ENCODE data around the gene SGSM2. TPM values are rescaled to one million over a fixed set of nuclear protein-coding genes. Genes with fewer than 3 reads are reported as not detected.

SGSM2 gene
- total RNA-seq, 4 donors from 2014 or later = 41.0 to 148 (median 70.0) TPM

GRCh38 chr17:2398182-2398581 lies 60.9 kb downstream of the SGSM2 start:
- 81% methylated on average over 9 of the region's 10 CpGs; no CpG with 5 or more reads in 1 of the 2 donors for WGBS, 2 donors (ENCODE audit: low coverage in 1 of 2)
- peak overlapping the region; percentile 98 to 100 (median 100) for H3K27ac ChIP-seq
- intact Hi-C loops (cut with DNase I; ENCODE audit: low total_unique reads) = no loop called here
- peak overlapping the region in 1 of 4 donors; percentile 89 for H3K4me3 ChIP-seq
- in situ Hi-C loops (cut with MboI; ENCODE audit: low pct_ligation_motif_present in 1 of 4, low pct_unique_long_range_greater_than_20kb in 1 of 4, low sequenced_read_pairs in 3 of 4) = no loop called here
- peaks cover 51 to 65% (median 61%) of the 10 kb centered on the region in 4 donors for H3K4me1 ChIP-seq
- no peak for DNase-seq
- H3K27me3 ChIP-seq = no peaks in the 10 kb centered on the region
- no peak for TF ChIP-seq POLR2A (IDR thresholded peaks at IDR 0.05)
- TF ChIP-seq POLR2AphosphoS5 (IDR thresholded peaks at IDR 0.05) = no peak
- H3K36me3 ChIP-seq = no peaks in the 10 kb centered on the region
- H3K9me3 ChIP-seq = no peaks in the 10 kb centered on the region

- Histone ChIP-seq H3K4me3 (peak overlapping the region; percentile 24 to 92 (median 85)), H3K4me1 (peaks cover 58 to 72% (median 68%) of the 10 kb centered on the region in 4 donors), H3K36me3 (no peaks in the 10 kb centered on the region), H3K27ac (peak overlapping the region; percentile 98 to 100 (median 100)), H3K27me3 (no peaks in the 10 kb centered on the region), H3K9me3 (no peaks in the 10 kb centered on the region)
- TF ChIP-seq POLR2AphosphoS5 (IDR thresholded peaks at IDR 0.05) = peak in 2 of 3 donors; percentile 27 to 64
- TF ChIP-seq, protein P1, sequence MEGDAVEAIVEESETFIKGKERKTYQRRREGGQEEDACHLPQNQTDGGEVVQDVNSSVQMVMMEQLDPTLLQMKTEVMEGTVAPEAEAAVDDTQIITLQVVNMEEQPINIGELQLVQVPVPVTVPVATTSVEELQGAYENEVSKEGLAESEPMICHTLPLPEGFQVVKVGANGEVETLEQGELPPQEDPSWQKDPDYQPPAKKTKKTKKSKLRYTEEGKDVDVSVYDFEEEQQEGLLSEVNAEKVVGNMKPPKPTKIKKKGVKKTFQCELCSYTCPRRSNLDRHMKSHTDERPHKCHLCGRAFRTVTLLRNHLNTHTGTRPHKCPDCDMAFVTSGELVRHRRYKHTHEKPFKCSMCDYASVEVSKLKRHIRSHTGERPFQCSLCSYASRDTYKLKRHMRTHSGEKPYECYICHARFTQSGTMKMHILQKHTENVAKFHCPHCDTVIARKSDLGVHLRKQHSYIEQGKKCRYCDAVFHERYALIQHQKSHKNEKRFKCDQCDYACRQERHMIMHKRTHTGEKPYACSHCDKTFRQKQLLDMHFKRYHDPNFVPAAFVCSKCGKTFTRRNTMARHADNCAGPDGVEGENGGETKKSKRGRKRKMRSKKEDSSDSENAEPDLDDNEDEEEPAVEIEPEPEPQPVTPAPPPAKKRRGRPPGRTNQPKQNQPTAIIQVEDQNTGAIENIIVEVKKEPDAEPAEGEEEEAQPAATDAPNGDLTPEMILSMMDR (IDR thresholded peaks at IDR 0.05) = no peak
- in situ Hi-C loops (cut with MboI; ENCODE audit: low pct_ligation_motif_present in 1 of 4, low pct_unique_long_range_greater_than_20kb in 1 of 4, low sequenced_read_pairs in 3 of 4) = no loop called here
- intact Hi-C loops (cut with DNase I; ENCODE audit: low total_unique reads) = no loop called here
- WGBS, 2 donors (ENCODE audit: low coverage in 1 of 2) = 17% methylated on average over 45 of the region's 55 CpGs; no CpG with 5 or more reads in 1 of the 2 donors
- peak; percentile 61 for DNase-seq
These were observed 61.6 kb downstream of the SGSM2 start for GRCh38 chr17:2398655-2399571.

DNA sequence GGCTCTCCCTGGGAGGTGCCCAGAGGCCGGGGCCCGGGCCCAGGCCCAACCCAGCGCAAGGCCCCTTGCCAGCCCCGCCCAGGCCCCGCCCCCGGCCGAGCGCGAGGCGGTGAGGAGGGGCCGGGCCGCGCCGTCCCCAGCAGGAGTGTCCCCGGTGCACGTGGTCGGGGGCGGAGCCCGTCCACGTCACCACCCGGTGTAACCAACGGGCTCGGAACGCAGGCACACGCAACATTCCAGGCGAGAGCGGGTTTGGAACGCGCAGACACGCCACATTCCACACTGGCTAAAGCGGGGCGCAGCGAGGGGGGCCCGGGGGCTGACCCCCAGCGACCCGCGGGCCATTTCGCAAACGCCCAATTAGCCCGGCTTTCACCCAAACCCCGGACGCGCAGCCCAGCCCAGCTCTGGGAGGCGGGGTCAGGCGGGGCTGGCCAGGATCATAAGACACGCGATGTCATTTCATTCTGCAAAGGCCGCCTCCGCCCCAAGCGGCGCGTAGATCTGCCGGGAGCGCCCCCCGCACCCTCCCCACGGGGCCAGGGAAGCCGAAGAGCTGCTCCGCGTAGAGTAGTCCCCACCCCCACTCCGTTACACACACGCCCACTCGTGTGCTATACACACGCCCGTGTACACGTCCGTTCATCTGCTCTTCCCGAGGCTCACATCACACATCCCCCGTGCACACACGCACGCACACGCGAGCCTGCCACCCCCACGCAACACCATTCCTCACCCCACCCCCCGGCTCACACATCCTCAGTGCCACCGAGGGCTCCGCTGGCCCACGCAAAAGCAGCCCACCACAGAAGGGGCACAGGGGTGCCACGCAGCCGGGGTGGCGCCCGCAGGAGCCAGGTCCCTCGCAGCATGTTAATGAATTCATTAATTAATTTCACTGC lies 62.5 kb downstream of the SGSM2 start:
- peak; percentile 98 for DNase-seq
- TF ChIP-seq EP300 (IDR thresholded peaks at IDR 0.05; ENCODE audit: low read depth) (peak; percentile 59), POLR2AphosphoS5 (IDR thresholded peaks at IDR 0.05) (peak; percentile 95 to 98 (median 98)), POLR2A (IDR thresholded peaks at IDR 0.05) (peak; percentile 98)
- TF ChIP-seq, protein P1 (IDR thresholded peaks at IDR 0.05) = no peak
- intact Hi-C loops (cut with DNase I; ENCODE audit: low total_unique reads) (no loop called here), in situ Hi-C loops (cut with MboI; ENCODE audit: low pct_ligation_motif_present in 1 of 4, low pct_unique_long_range_greater_than_20kb in 1 of 4, low sequenced_read_pairs in 3 of 4) (no loop called here)
- no peaks in the 10 kb centered on the region for H3K36me3 ChIP-seq
- peaks cover 55 to 72% (median 67%) of the 10 kb centered on the region in 4 donors for H3K4me1 ChIP-seq
- peak overlapping the region; percentile 81 to 92 (median 90) for H3K4me3 ChIP-seq
- H3K27me3 ChIP-seq = no peaks in the 10 kb centered on the region
- no peaks in the 10 kb centered on the region for H3K9me3 ChIP-seq
- WGBS, 2 donors (ENCODE audit: low coverage in 1 of 2) = 1% methylated on average over 63 of the region's 82 CpGs; no CpG with 5 or more reads in 1 of the 2 donors
- H3K27ac ChIP-seq = peak overlapping the region; percentile 98 to 100 (median 100)

DNA sequence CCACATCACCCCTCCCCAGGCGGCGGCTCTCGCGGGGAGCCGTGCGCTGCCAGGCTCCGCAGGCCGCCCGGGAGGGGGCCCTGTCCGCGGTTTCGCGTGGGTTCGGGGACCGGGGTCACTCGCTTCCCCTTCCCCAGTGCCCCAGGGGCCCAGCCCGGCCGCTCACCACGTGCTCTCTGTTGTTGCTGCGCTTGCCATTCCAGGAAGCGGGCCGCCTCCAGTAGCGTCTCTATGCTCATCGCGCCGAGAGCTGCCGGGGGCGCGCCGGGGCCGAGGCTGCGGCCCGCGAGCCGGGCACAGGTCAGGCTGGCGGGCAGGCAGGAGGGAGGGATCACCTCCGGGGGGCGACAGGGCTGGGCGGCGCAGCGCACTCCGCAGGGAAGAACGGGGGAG lies 63.2 kb downstream of the SGSM2 start:
- intact Hi-C loops (cut with DNase I; ENCODE audit: low total_unique reads) (no loop called here), in situ Hi-C loops (cut with MboI; ENCODE audit: low pct_ligation_motif_present in 1 of 4, low pct_unique_long_range_greater_than_20kb in 1 of 4, low sequenced_read_pairs in 3 of 4) (no loop called here)
- H3K27me3 ChIP-seq = no peaks in the 10 kb centered on the region
- H3K9me3 ChIP-seq = no peaks in the 10 kb centered on the region
- peak overlapping the region; percentile 81 to 92 (median 90) for H3K4me3 ChIP-seq
- TF ChIP-seq EP300 (IDR thresholded peaks at IDR 0.05; ENCODE audit: low read depth) = no peak
- TF ChIP-seq, protein P1 (IDR thresholded peaks at IDR 0.05) = no peak
- TF ChIP-seq POLR2A (IDR thresholded peaks at IDR 0.05) = no peak
- H3K36me3 ChIP-seq = no peaks in the 10 kb centered on the region
- H3K4me1 ChIP-seq = peaks cover 54 to 72% (median 67%) of the 10 kb centered on the region in 4 donors
- WGBS, 2 donors (ENCODE audit: low coverage in 1 of 2) = 0% methylated on average over 26 of the region's 43 CpGs; no CpG with 5 or more reads in 1 of the 2 donors
- DNase-seq = peak; percentile 61
- H3K27ac ChIP-seq = peak overlapping the region; percentile 98 to 100 (median 100)
